SIG-M5 treated with dmso at 0.1 percent for 504 hours (cell line): ENCODE measurements around the gene IL1RN.

Experiments
- DNase-seq: peaks from one replicate; lab custom pipeline; 2025; ENCODE audit not compliant: unreplicated experiment; lab: John Stamatoyannopoulos, UW

The IL1RN gene

GRCh38 chr2:113127646-113128570 lies 510 bp downstream of the IL1RN start:
- no peak for DNase-seq

GRCh38 chr2:113129519-113130078 lies 2.2 kb downstream of the IL1RN start:
- no peak for DNase-seq

- DNase-seq: no peak
These were observed 4.2 kb downstream of the IL1RN start for GRCh38 chr2:113131352-113132185.

GRCh38 chr2:113132414-113133021 lies 5.1 kb downstream of the IL1RN start:
- DNase-seq: no peak

GRCh38 chr2:113133704-113134598 lies 6.6 kb downstream of the IL1RN start:
- DNase-seq: no peak

- no peak for DNase-seq
These were observed 7.3 kb downstream of the IL1RN start for GRCh38 chr2:113134717-113135116.

GRCh38 chr2:113135317-113135716 lies 7.9 kb downstream of the IL1RN start:
- no peak for DNase-seq

GRCh38 chr2:113136828-113137775 lies 9.7 kb downstream of the IL1RN start:
- DNase-seq: peak; percentile 58

GRCh38 chr2:113137827-113138226 lies 10.4 kb downstream of the IL1RN start:
- no peak for DNase-seq

GRCh38 chr2:113138428-113139322 lies 11.3 kb downstream of the IL1RN start:
- DNase-seq: peak; percentile 71

GRCh38 chr2:113141451-113141850 lies 14.1 kb downstream of the IL1RN start:
- no peak for DNase-seq

- DNase-seq: no peak
These were observed 14.9 kb downstream of the IL1RN start for GRCh38 chr2:113142290-113142689.

- no peak for DNase-seq
These were observed 16.9 kb downstream of the IL1RN start for GRCh38 chr2:113144259-113144658.

GRCh38 chr2:113148606-113149552 lies 21.5 kb downstream of the IL1RN start:
- DNase-seq: no peak

- DNase-seq: no peak
These were observed 22.3 kb downstream of the IL1RN start for GRCh38 chr2:113149553-113150257.

- no peak for DNase-seq
These were observed 22.8 kb downstream of the IL1RN start for GRCh38 chr2:113150258-113150601.
